Stimulated activated CD4-positive, alpha-beta T cell treated with anti-CD3 and anti-CD28 coated beads, Interleukin-2, amount 100 ng/mL, for 48 hours (primary cell): Measurements from ENCODE around the gene ANTXR1.

Experiments used
- DNase-seq, 2 donors: peaks; one replicate each; pipeline ENCODE4 v3.0.0-alpha.2; 2020

ANTXR1 gene

GRCh38 chr2:69007169-69007568 lies 5.8 kb upstream of the ANTXR1 start:
- DNase-seq = no peak

GRCh38 chr2:69007603-69008002 lies 5.4 kb upstream of the ANTXR1 start:
- DNase-seq = no peak

GRCh38 chr2:69010437-69011194 lies 2.4 kb upstream of the ANTXR1 start:
- DNase-seq = no peak

GRCh38 chr2:69011611-69012157 lies 1.3 kb upstream of the ANTXR1 start:
- no peak for DNase-seq

GRCh38 chr2:69012310-69013141 lies 453 bp upstream of the ANTXR1 start:
- peak; percentile 42 to 45 for DNase-seq

GRCh38 chr2:69013840-69014821 lies 1.2 kb downstream of the ANTXR1 start:
- DNase-seq = no peak

GRCh38 chr2:69017080-69017479 lies 4.1 kb downstream of the ANTXR1 start:
- no peak for DNase-seq

- no peak for DNase-seq
These were observed 4.9 kb downstream of the ANTXR1 start for GRCh38 chr2:69017835-69018234.

GRCh38 chr2:69018678-69019095 lies 5.7 kb downstream of the ANTXR1 start:
- DNase-seq = no peak

GRCh38 chr2:69020496-69021426 lies 7.8 kb downstream of the ANTXR1 start:
- DNase-seq = no peak

- DNase-seq = no peak
These were observed 8.7 kb downstream of the ANTXR1 start for GRCh38 chr2:69021727-69022126.

GRCh38 chr2:69022548-69022947 lies 9.6 kb downstream of the ANTXR1 start:
- DNase-seq = no peak

- DNase-seq = no peak
These were observed 10.3 kb downstream of the ANTXR1 start for GRCh38 chr2:69023236-69023635.

GRCh38 chr2:69026026-69026425 lies 13.0 kb downstream of the ANTXR1 start:
- peak in 1 of 2 donors; percentile 32 for DNase-seq

GRCh38 chr2:69026691-69027459 lies 13.9 kb downstream of the ANTXR1 start:
- DNase-seq = no peak

GRCh38 chr2:69030800-69031428 lies 17.9 kb downstream of the ANTXR1 start:
- no peak for DNase-seq

- DNase-seq = no peak
These were observed 18.5 kb downstream of the ANTXR1 start for GRCh38 chr2:69031466-69031865.

- no peak for DNase-seq
These were observed 19.4 kb downstream of the ANTXR1 start for GRCh38 chr2:69032336-69032735.

- DNase-seq = no peak
These were observed 20.6 kb downstream of the ANTXR1 start for GRCh38 chr2:69033461-69034095.

- DNase-seq = no peak
These were observed 21.1 kb downstream of the ANTXR1 start for GRCh38 chr2:69034122-69034521.
